GM21723 (cell line): Measurements from ENCODE around the gene TGFBR3L.
A peak's percentile ranks its signal among the peaks of the same experiment; 100 is the strongest.
"Not testable (repeated sequence)": the region's sequence is repeated elsewhere in the genome, so short reads cannot be mapped to it uniquely, and the experiment has no call there.

Source experiments
- ATAC-seq: cut with Tn5 transposase; IDR thresholded peaks from one replicate; pipeline ENCODE4 v1.9.1; 2021; ENCODE audit warnings: mild to moderate bottlenecking, moderate library complexity; ENCODE audit not compliant: unreplicated experiment

The TGFBR3L gene

GRCh38 chr19:7926727-7927604, 12.3 kb downstream of the TGFBR3L start:
- no peak for ATAC-seq

GRCh38 chr19:7927605-7928333, 13.1 kb downstream of the TGFBR3L start:
- no peak for ATAC-seq

GRCh38 chr19:7928334-7928706, 13.7 kb downstream of the TGFBR3L start:
- ATAC-seq = no peak

- ATAC-seq = no peak
Measured at GRCh38 chr19:7928741-7929701, 14.4 kb downstream of the TGFBR3L start.

- ATAC-seq = not testable (repeated sequence)
Measured at GRCh38 chr19:7930030-7930429, 15.4 kb downstream of the TGFBR3L start.

- ATAC-seq = no peak
Measured at GRCh38 chr19:7930765-7931164, 16.1 kb downstream of the TGFBR3L start.

- ATAC-seq = no peak
Measured at GRCh38 chr19:7931221-7932061, 16.8 kb downstream of the TGFBR3L start.

GRCh38 chr19:7932276-7932929, 17.8 kb downstream of the TGFBR3L start:
- no peak for ATAC-seq

- ATAC-seq = no peak
Measured at GRCh38 chr19:7932930-7933300, 18.3 kb downstream of the TGFBR3L start.

- ATAC-seq = no peak
Measured at GRCh38 chr19:7933411-7933810, 18.8 kb downstream of the TGFBR3L start.

GRCh38 chr19:7933828-7934725, 19.4 kb downstream of the TGFBR3L start:
- ATAC-seq = no peak

GRCh38 chr19:7934766-7935165, 20.1 kb downstream of the TGFBR3L start:
- ATAC-seq = no peak

- no peak for ATAC-seq
Measured at GRCh38 chr19:7940841-7941240, 26.2 kb downstream of the TGFBR3L start.

GRCh38 chr19:7941895-7942596, 27.4 kb downstream of the TGFBR3L start:
- no peak for ATAC-seq

- no peak for ATAC-seq
Measured at GRCh38 chr19:7942981-7943443, 28.4 kb downstream of the TGFBR3L start.

GRCh38 chr19:7943444-7944176, 29.0 kb downstream of the TGFBR3L start, which contains the start of gene TIMM44:
Gene TIMM44 (minus strand): TSS chr19:7943666. CDS start chr19:7943651, 15 bp downstream.
- peak; percentile 93 for ATAC-seq

- ATAC-seq = peak; percentile 31
Measured at GRCh38 chr19:7944177-7944761, 29.6 kb downstream of the TGFBR3L start.
